PC-3 (cell line): Measurements from ENCODE around the gene BCAS3.

Experiments used
- EZH2 ChIP-seq: fragments of 300-600 bp; sonication (generic); IDR thresholded peaks from one replicate; pipeline ENCODE4 v1.6.1; 2017; ENCODE audit warnings: antibody characterized with exemption, mild to moderate bottlenecking, low read length; ENCODE audit not compliant: unreplicated experiment
- EZH2phosphoT487 ChIP-seq: fragments of 300-600 bp; sonication (generic); IDR thresholded peaks from 2 replicates; pipeline ENCODE4 v1.6.1; 2018; ENCODE audit warnings: mild to moderate bottlenecking, antibody characterized with exemption, low read length, borderline replicate concordance
- TF ChIP-seq, protein P1 (sequence below): fragments of 300-600 bp; sonication (generic); conservative IDR thresholded peaks from 2 replicates; pipeline ENCODE4 v1.5.1; 2017; ENCODE audit warnings: antibody characterized with exemption, low read depth, mild to moderate bottlenecking, low read length

DNA sequence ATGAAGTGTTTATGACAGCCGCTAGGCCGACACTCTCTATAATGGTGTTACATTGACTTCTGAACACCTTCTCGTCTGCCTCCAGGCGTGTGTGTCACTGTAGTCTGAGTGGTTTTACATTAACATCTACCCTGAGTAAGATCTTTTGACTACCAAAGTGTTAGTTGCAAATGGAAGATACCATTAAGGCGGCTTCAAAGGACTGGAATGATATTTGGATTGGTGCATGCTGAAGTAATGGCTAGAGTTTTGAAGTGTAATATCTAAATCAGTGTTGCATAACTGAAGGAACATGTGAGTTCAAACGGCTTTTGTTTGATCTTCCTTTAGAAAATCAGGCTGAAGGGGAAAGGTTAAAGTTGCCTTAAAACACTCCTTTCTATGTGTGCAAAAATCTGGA is 52.2 kb downstream of the BCAS3 start:
- TF ChIP-seq, protein P1, sequence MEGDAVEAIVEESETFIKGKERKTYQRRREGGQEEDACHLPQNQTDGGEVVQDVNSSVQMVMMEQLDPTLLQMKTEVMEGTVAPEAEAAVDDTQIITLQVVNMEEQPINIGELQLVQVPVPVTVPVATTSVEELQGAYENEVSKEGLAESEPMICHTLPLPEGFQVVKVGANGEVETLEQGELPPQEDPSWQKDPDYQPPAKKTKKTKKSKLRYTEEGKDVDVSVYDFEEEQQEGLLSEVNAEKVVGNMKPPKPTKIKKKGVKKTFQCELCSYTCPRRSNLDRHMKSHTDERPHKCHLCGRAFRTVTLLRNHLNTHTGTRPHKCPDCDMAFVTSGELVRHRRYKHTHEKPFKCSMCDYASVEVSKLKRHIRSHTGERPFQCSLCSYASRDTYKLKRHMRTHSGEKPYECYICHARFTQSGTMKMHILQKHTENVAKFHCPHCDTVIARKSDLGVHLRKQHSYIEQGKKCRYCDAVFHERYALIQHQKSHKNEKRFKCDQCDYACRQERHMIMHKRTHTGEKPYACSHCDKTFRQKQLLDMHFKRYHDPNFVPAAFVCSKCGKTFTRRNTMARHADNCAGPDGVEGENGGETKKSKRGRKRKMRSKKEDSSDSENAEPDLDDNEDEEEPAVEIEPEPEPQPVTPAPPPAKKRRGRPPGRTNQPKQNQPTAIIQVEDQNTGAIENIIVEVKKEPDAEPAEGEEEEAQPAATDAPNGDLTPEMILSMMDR: no peak
- TF ChIP-seq EZH2phosphoT487 (no peak), EZH2 (no peak)
